NCI-H345 treated with DMSO at 0.1 percent for 48 hours (cell line): ENCODE data around the gene GLRA3.
"Not testable (repeated sequence)": the region's sequence is repeated elsewhere in the genome, so short reads cannot be mapped to it uniquely, and the experiment has no call there.

ENCODE experiments used
- DNase-seq: peaks from one replicate; lab custom pipeline; 2025; ENCODE audit not compliant: unreplicated experiment; lab: John Stamatoyannopoulos, UW

GLRA3 gene

GRCh38 chr4:174813292-174813691 is 15.8 kb downstream of the GLRA3 start:
- no peak for DNase-seq

DNA sequence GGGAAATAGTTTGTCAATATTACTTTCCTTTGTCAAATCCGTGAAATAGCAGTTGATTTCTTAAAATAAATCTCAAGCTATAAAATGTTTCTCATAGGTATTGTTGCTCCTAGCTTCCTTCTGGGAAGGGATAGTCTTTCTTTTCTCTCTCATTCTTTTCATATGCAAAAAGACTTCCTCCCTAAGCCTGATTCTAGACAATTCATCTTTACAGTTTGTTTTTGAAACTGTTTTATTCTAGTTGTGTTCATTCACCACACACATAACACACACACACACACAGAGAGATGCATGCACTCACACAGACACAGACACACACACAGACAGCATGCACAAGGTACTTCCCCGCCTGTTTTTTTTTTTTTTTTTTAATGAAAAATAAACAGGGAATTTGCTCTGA is 18.2 kb downstream of the GLRA3 start:
- DNase-seq, result no peak

- no peak for DNase-seq
These were observed 20.2 kb downstream of the GLRA3 start for GRCh38 chr4:174808836-174809235.

- no peak for DNase-seq
These were observed 20.9 kb downstream of the GLRA3 start for GRCh38 chr4:174808119-174808518.

DNA sequence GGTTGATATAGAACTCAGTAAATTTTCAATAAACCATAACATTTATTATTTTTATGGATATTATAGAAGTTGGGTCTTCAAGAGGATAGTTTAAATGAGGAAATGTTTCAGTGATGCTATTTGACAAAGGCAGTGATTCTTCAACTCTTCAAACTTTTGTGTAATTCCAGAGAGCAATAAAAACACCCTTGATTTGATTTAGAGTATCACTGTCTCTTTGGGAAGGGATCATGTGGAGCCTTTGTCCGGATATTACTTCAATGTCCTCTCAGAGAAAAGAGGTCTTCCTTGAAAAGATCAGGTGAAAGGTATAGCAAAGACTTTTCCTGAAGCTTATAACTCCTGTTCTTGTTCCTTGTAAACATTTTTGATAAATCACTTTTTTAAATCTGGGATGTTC is 23.3 kb downstream of the GLRA3 start:
- DNase-seq, result no peak

- peak; percentile 1 for DNase-seq
These were observed 34.4 kb downstream of the GLRA3 start for GRCh38 chr4:174794543-174795094.

- DNase-seq, result no peak
These were observed 39.4 kb downstream of the GLRA3 start for GRCh38 chr4:174789657-174790056.

GRCh38 chr4:174778274-174778986 is 50.6 kb downstream of the GLRA3 start:
- not testable (repeated sequence) for DNase-seq

DNA sequence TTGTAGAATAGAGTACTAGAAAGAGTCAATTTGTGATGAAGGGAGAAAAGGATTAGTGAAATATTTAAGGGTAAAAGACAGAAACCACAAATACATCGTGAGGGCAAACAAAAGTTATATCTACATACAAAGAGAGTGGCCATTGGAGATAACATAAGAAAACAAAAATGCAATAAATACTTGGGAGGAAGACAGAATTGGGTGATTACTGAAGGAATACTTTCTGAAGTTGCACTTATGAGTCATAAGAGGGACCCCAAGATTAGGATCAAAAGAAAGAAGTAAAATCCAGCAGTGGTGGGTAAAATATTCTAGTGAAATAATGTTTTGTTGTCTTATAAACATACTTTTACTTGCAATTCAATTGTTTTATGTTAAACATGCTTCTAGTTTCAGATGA is 53.7 kb downstream of the GLRA3 start:
- DNase-seq, result no peak

DNA sequence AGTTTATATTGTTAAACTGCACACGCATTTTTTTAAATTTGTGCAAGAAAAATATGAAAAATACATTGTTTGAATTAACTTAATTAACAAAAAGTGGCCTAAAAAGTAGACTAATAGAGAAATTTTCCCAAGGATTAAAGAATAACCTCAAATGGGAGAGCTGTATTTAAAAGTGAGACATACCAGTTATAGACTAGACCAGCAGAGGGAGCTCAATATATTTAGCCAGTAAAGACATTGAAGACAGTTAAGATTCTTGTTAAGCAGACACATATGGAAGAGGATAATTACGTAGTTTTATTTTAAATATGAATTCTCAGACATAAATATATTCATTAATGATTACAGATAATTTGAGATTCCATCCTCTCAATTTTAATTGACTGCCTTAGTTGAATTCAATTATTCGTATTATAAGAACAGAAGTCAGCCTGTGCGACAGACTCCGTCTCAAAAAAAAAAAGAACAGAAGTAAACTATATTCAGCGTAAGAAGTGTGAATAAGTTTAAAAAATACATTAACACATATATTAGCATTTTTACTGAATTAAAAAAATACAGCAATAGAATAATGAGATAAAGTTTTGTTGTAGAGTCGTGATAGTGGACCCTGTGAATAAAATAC is 64.8 kb downstream of the GLRA3 start:
- peak; percentile 40 for DNase-seq

- DNase-seq, result no peak
These were observed 65.5 kb downstream of the GLRA3 start for GRCh38 chr4:174763454-174764104.

DNA sequence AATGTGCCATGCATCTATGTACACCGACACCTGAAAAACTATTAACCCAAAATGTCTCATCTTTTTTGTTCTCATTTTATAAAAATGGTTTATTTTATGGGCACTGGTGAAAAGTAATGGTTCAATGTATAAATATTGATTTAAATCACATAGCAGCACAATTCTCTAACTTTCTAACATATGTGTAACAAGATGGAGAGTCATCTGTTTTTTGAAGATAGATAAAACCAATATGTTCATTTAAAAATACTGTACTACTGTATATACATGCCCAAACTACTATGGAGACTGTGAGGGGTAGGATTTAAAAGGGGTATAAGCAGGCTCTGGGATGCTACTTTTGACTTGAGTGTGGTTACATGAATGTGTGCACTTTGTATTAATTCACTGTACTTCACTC is 67.6 kb downstream of the GLRA3 start:
- DNase-seq, result no peak

- DNase-seq, result no peak
These were observed 71.3 kb downstream of the GLRA3 start for GRCh38 chr4:174757736-174758135.

DNA sequence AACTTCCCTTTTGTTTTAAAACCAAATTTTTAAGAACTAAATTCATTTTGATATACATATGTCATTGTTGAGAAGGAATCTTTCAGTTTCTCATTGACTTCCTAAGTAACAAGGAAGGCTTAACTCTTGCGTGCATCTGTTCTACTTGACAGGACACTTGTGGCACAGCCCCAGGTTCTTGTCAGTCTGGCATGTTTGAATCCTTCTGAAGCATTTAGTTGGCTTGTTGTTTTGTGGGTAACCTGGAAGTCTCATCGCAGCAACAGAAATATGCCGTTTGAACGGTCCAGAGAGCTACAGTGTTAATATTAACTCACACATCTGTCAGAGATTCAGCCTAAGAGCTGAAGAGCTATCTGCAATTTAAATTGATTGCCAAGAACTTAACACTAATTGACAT is 76.0 kb downstream of the GLRA3 start:
- DNase-seq, result no peak

- no peak for DNase-seq
These were observed 77.0 kb downstream of the GLRA3 start for GRCh38 chr4:174752026-174752425.

DNA sequence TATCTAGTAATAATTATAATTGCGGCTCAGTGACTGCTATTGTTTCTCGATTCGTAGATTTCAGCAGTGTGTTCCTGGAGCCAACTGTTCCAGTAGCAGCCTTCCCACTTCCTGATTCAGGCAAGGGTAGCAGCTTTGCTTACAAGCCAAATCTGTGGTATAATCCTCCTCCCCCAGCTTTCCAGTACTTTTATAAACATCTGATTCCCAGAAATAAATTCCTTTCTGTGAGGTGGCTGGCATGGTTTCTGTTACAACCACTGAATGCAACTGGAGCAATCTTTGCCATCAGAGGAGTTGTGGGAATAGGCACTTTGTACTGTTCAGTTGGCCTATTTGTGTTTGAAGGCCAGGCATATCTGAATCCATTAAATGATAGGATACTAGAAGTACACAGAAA is 80.0 kb downstream of the GLRA3 start:
- no peak for DNase-seq

DNA sequence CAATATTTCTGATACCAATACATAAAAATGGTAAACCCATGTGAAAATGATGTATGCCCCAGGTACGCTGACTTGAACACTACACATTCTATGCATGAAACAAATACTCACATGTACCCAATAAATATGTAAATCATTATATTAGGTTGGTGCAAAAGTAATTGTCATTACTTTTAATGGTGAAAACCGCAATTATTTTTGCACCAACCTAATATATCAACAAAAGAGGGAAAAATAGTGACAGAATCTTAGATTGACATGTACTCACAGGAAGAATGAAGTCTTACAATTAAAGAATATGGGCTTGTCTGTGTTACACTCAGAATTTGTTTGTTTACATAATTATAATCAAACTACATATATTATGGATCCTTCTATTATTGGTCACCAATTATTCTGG is 82.3 kb downstream of the GLRA3 start:
- DNase-seq, result no peak

- DNase-seq, result no peak
These were observed 86.5 kb downstream of the GLRA3 start for GRCh38 chr4:174742561-174742960.

GRCh38 chr4:174739576-174739975 is 89.5 kb downstream of the GLRA3 start:
- no peak for DNase-seq

DNA sequence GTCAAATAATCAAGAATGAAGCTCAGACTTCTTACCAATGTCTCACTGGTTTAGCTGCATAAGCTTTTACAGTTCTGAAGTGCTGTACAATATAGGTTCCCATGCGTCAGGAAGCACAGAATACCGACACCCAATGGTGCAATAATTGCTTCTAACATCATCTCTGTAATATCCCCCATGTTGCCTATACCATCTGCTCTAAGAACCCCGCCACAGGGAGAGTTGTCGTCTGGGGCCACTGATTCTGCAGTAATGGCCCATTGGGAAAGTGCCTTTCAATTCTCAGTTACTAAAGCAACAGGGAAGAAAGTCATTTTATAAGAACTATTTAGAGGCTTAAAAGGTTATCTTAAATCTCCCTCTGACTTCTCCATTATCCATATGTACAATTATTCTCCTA is 94.9 kb downstream of the GLRA3 start:
- DNase-seq, result no peak

DNA sequence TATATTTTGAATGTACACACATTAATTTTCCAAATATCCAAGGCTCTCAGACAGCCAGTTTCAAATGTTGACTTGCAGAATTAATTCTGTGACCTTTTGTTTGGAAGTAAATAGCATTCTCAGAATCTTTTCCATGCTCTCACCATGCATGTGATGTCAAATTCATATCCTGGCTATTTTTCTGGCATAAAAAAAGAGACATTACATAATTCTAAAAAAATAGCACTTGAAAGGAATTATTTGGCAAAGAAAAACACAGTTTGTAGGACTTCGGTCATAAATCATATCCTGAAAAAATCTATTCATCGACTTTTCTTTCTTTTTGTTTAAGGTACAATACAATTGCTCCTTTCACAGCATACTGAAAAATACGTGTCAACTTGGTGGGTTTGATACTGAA is 111.2 kb downstream of the GLRA3 start:
- DNase-seq, result no peak
